ENCODE measurements around the gene RPS6KA2.

The RPS6KA2 gene

GRCh38 chr6:166485651-166486535, 141.2 kb downstream of the RPS6KA2 start:
- H3K4me3 ChIP-seq (ENCODE audit: low read length), result no peak overlapping the region
- no peak for DNase-seq (ENCODE audit: low read depth)
- TF ChIP-seq CTCF (conservative IDR thresholded peaks at IDR 0.05; ENCODE audit: low read depth, low read length), result peak; percentile 18

- no peak for TF ChIP-seq CTCF (conservative IDR thresholded peaks at IDR 0.05; ENCODE audit: low read depth, low read length)
- DNase-seq (ENCODE audit: low read depth), result no peak
- H3K4me3 ChIP-seq (ENCODE audit: low read length), result no peak overlapping the region
Measured at GRCh38 chr6:166484863-166485262, 142.2 kb downstream of the RPS6KA2 start.

- TF ChIP-seq CTCF (conservative IDR thresholded peaks at IDR 0.05; ENCODE audit: low read depth, low read length), result no peak
- no peak for DNase-seq (ENCODE audit: low read depth)
Measured at GRCh38 chr6:166483573-166484250, 143.3 kb downstream of the RPS6KA2 start.

GRCh38 chr6:166483026-166483425, 144.0 kb downstream of the RPS6KA2 start:
- H3K4me3 ChIP-seq (ENCODE audit: low read length), result no peak overlapping the region
- no peak for DNase-seq (ENCODE audit: low read depth)
- TF ChIP-seq CTCF (conservative IDR thresholded peaks at IDR 0.05; ENCODE audit: low read depth, low read length), result no peak

More at GRCh38 chr6:166483573-166484250, 143.3 kb downstream of the RPS6KA2 start:
- H3K4me3 ChIP-seq (ENCODE audit: low read length), result no peak overlapping the region

- H3K4me3 ChIP-seq (ENCODE audit: low read length), result no peak overlapping the region
- DNase-seq (ENCODE audit: low read depth), result no peak
- no peak for TF ChIP-seq CTCF (conservative IDR thresholded peaks at IDR 0.05; ENCODE audit: low read depth, low read length)
Measured at GRCh38 chr6:166478782-166479592, 148.1 kb downstream of the RPS6KA2 start.

GRCh38 chr6:166477647-166478365, 149.2 kb downstream of the RPS6KA2 start:
- no peak for DNase-seq (ENCODE audit: low read depth)
- no peak overlapping the region for H3K4me3 ChIP-seq (ENCODE audit: low read length)
- no peak for TF ChIP-seq CTCF (conservative IDR thresholded peaks at IDR 0.05; ENCODE audit: low read depth, low read length)

Measured in retinal pigment epithelial cell (primary cell).